DND-41 (cell line): ENCODE measurements around the gene WDFY3.

Experiments used
- EZH2 ChIP-seq: IDR thresholded peaks from 3 replicates; pipeline ENCODE4 v1.6.1; 2012; ENCODE audit warnings: borderline replicate concordance, low read depth, mild to moderate bottlenecking, moderate library complexity, low read length, inconsistent platforms; ENCODE audit not compliant: severe bottlenecking
- TF ChIP-seq, protein P1 (sequence below): IDR thresholded peaks from 2 replicates; pipeline ENCODE4 v1.5.1; 2012; ENCODE audit warnings: borderline replicate concordance, low read length, moderate library complexity, mild to moderate bottlenecking; ENCODE audit not compliant: poor library complexity, severe bottlenecking; ENCODE audit errors: extremely low read depth

DNA sequence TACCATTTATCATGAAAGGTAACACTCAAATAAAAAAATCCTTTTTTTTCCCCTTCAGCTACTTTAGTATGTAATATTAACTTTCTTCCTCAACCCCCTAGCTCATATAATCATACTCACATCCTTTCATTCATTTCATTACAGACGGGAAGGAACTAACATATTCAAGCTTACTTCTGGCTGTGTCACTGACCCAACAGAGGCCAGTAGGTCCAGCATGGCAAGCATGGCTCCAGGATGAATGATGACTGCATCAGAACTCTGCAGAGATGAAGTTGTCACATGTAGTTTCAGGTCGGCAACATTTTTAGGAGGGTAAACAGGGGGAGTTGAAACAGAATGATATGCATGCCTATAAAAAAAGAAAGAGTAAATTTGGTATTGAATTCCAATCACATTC lies 163.4 kb downstream of the WDFY3 start:
- TF ChIP-seq, protein P1, sequence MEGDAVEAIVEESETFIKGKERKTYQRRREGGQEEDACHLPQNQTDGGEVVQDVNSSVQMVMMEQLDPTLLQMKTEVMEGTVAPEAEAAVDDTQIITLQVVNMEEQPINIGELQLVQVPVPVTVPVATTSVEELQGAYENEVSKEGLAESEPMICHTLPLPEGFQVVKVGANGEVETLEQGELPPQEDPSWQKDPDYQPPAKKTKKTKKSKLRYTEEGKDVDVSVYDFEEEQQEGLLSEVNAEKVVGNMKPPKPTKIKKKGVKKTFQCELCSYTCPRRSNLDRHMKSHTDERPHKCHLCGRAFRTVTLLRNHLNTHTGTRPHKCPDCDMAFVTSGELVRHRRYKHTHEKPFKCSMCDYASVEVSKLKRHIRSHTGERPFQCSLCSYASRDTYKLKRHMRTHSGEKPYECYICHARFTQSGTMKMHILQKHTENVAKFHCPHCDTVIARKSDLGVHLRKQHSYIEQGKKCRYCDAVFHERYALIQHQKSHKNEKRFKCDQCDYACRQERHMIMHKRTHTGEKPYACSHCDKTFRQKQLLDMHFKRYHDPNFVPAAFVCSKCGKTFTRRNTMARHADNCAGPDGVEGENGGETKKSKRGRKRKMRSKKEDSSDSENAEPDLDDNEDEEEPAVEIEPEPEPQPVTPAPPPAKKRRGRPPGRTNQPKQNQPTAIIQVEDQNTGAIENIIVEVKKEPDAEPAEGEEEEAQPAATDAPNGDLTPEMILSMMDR: no peak
- no peak for TF ChIP-seq EZH2
